ENCODE measurements around the gene NEK11.

DNA sequence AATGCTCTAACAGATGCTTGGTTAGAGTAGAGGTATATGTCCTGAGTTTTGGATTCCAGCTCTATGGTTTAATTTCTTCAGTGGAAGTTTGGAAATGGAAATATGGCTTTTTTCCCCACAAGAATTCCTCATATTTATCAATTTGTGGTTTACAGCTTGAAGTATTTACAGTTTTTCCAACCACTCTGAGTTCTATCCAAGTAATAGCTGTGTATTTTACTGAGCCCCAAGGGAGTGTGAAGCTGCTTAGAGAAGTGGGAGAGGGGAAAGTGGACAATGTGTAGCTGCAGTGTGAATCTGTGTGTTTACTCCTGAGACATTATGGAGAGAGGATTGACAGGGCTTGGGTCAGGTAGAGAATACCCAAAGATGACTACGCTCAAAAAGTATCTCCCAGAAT is 54.5 kb downstream of the NEK11 start:
- TF ChIP-seq, protein P1, sequence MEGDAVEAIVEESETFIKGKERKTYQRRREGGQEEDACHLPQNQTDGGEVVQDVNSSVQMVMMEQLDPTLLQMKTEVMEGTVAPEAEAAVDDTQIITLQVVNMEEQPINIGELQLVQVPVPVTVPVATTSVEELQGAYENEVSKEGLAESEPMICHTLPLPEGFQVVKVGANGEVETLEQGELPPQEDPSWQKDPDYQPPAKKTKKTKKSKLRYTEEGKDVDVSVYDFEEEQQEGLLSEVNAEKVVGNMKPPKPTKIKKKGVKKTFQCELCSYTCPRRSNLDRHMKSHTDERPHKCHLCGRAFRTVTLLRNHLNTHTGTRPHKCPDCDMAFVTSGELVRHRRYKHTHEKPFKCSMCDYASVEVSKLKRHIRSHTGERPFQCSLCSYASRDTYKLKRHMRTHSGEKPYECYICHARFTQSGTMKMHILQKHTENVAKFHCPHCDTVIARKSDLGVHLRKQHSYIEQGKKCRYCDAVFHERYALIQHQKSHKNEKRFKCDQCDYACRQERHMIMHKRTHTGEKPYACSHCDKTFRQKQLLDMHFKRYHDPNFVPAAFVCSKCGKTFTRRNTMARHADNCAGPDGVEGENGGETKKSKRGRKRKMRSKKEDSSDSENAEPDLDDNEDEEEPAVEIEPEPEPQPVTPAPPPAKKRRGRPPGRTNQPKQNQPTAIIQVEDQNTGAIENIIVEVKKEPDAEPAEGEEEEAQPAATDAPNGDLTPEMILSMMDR (IDR thresholded peaks at IDR 0.05; ENCODE audit: extremely low read depth in 1 of 2, insufficient read depth in 1 of 2, low read depth in 1 of 2, low read length in 2 of 2), result no peak
- TF ChIP-seq POLR2A (IDR thresholded peaks at IDR 0.05; ENCODE audit: low read depth, low read length) (no peak), GATA2 (IDR thresholded peaks at IDR 0.05; ENCODE audit: insufficient read depth, insufficient read length, low read depth, low read length) (no peak), POLR2AphosphoS5 (IDR thresholded peaks at IDR 0.05; ENCODE audit: insufficient read depth, low read depth, low read length) (no peak), FOS (IDR thresholded peaks at IDR 0.05; ENCODE audit: borderline replicate concordance, insufficient read depth, low read length) (no peak), JUN (IDR thresholded peaks at IDR 0.05; ENCODE audit: borderline replicate concordance, insufficient read depth, insufficient read length, low read depth) (no peak)
- TF ChIP-seq, protein P2, sequence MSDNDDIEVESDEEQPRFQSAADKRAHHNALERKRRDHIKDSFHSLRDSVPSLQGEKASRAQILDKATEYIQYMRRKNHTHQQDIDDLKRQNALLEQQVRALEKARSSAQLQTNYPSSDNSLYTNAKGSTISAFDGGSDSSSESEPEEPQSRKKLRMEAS (IDR thresholded peaks at IDR 0.05; ENCODE audit: insufficient read depth, insufficient read length), result no peak
